DMS79 treated with DMSO at 0.1 percent for 48 hours (cell line): Measurements from ENCODE around the gene MUS81.
"Not testable (repeated sequence)": the region's sequence is repeated elsewhere in the genome, so short reads cannot be mapped to it uniquely, and the experiment has no call there.

Experiments used
- DNase-seq: peaks from one replicate; lab custom pipeline; 2025; lab: John Stamatoyannopoulos, UW

Gene MUS81

GRCh38 chr11:65860278-65861164 is at the start of gene MUS81:
Gene MUS81, plus strand, starts transcription at chr11:65860433. Its CDS starts 321 bp downstream, at chr11:65860754.
- DNase-seq = peak; percentile 97

- no peak for DNase-seq
Measured at GRCh38 chr11:65811764-65812475, 48.3 kb upstream of the MUS81 start.

GRCh38 chr11:65814131-65814985 is 45.9 kb upstream of the MUS81 start:
- no peak for DNase-seq

GRCh38 chr11:65814986-65815565 is 45.2 kb upstream of the MUS81 start:
- DNase-seq = no peak

- DNase-seq = no peak
Measured at GRCh38 chr11:65816696-65817095, 43.5 kb upstream of the MUS81 start.

- peak; percentile 27 for DNase-seq
Measured at GRCh38 chr11:65817312-65817834, 42.9 kb upstream of the MUS81 start.

GRCh38 chr11:65817835-65818680 is 42.2 kb upstream of the MUS81 start:
- peak; percentile 87 for DNase-seq

- DNase-seq = no peak
Measured at GRCh38 chr11:65821107-65821506, 39.1 kb upstream of the MUS81 start.

GRCh38 chr11:65822776-65823528 is 37.3 kb upstream of the MUS81 start:
- no peak for DNase-seq

GRCh38 chr11:65826984-65827735 is 33.1 kb upstream of the MUS81 start:
- no peak for DNase-seq

GRCh38 chr11:65829459-65829858 is 30.8 kb upstream of the MUS81 start:
- no peak for DNase-seq

GRCh38 chr11:65832231-65832630 is 28.0 kb upstream of the MUS81 start:
- DNase-seq = not testable (repeated sequence)

GRCh38 chr11:65833297-65834030 is 26.8 kb upstream of the MUS81 start, which contains the start of gene SNX32:
Gene SNX32, plus strand, starts transcription at chr11:65833963. Its CDS starts 103 bp downstream, at chr11:65834066.
- DNase-seq = peak; percentile 92

- DNase-seq = no peak
Measured at GRCh38 chr11:65834202-65834601, 26.0 kb upstream of the MUS81 start.

GRCh38 chr11:65842144-65842543 is 18.1 kb upstream of the MUS81 start:
- no peak for DNase-seq

GRCh38 chr11:65843811-65844210 is 16.4 kb upstream of the MUS81 start:
- no peak for DNase-seq

- no peak for DNase-seq
Measured at GRCh38 chr11:65844231-65844872, 15.9 kb upstream of the MUS81 start.

GRCh38 chr11:65847746-65848145 is 12.5 kb upstream of the MUS81 start:
- DNase-seq = no peak
